ENCODE measurements around the gene POLE2.

GRCh38 chr14:49619730-49620129 is 68.3 kb downstream of the POLE2 start:
- TF ChIP-seq, protein P1, sequence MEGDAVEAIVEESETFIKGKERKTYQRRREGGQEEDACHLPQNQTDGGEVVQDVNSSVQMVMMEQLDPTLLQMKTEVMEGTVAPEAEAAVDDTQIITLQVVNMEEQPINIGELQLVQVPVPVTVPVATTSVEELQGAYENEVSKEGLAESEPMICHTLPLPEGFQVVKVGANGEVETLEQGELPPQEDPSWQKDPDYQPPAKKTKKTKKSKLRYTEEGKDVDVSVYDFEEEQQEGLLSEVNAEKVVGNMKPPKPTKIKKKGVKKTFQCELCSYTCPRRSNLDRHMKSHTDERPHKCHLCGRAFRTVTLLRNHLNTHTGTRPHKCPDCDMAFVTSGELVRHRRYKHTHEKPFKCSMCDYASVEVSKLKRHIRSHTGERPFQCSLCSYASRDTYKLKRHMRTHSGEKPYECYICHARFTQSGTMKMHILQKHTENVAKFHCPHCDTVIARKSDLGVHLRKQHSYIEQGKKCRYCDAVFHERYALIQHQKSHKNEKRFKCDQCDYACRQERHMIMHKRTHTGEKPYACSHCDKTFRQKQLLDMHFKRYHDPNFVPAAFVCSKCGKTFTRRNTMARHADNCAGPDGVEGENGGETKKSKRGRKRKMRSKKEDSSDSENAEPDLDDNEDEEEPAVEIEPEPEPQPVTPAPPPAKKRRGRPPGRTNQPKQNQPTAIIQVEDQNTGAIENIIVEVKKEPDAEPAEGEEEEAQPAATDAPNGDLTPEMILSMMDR (conservative IDR thresholded peaks at IDR 0.05; ENCODE audit: low read length), result no peak
- TF ChIP-seq EZH2phosphoT487 (IDR thresholded peaks at IDR 0.05; ENCODE audit: borderline replicate concordance, low read depth, low read length), result no peak

Measured in OCI-LY7 (cell line).